NCI-H2107 (cell line): ENCODE measurements around the gene CDKN3.
"Not testable (repeated sequence)": the region's sequence is repeated elsewhere in the genome, so short reads cannot be mapped to it uniquely, and the experiment has no call there.

Source experiments
- DNase-seq: peaks from one replicate; lab custom pipeline; 2025; lab: John Stamatoyannopoulos, UW

Gene CDKN3

GRCh38 chr14:54424479-54424901 lies 27.7 kb downstream of the CDKN3 start:
- DNase-seq: no peak

DNA sequence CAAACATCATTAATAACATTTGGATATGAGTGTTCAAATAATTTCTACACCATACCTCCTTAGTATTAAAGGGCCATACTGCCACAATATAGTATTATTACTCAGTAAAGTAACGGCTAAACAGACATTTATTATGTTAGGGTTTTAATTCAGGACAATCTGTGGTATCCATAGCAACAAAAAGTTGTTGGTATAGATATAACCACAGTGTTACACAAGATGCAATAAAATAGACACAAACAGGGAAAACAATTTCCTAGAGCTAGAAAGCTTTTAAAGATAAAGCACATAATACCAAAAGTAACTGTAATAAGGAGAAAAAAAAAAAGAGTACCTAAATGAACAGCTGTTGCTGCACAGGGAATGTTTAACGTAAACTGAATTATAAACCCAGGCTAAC lies 28.3 kb downstream of the CDKN3 start:
- DNase-seq: no peak

DNA sequence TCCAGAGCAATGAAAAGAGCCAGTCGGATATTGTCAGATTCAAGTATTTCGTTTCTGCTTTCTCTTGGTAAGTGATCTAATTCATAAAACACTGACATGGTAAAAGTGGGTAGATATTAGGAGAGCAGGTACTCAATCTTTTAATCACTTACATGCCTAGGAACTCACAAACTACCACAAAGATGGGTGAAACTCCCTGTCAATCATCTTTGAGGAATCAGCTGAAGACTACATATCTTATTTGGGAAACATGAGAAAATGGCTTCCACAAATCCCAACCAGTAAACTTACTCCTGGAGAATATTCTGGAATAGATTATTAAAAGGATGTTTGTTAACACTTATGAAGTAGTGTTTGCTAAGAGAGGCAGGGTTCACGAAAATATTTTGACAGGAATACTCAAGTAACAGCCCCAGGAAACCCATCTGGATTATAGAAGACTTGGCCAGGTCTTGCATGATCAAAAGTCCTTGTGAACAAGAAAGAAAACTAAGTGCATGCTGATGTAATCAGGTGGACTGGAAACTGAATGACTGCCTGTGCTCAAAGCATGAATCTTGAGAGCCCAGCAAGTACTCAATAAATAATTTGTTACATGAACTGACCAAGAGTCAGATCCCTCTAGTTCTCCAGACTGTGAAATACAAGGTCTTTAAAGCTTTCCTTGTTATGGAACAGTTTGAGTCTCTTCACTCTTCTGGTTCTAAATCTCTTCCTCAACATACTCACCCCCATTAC lies 28.9 kb downstream of the CDKN3 start:
- no peak for DNase-seq

DNA sequence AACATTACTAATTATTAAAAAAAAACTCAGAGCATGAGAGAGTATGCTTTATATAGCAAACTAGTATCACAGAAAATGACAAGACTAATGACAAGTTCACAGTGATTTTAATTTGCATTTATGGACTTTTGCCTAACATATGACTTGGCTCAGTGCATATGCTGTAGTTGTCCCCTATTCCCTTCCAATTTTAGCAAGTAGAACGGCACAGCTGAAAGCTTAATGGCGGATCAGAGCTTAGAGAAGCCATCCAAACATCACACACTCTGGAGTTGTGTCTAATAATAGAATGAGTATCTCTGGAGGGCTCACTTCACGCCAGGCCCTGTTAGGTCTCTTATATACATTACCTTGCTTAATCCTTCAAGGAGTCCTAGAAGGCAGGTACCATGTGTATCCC lies 31.1 kb downstream of the CDKN3 start:
- DNase-seq: no peak

DNA sequence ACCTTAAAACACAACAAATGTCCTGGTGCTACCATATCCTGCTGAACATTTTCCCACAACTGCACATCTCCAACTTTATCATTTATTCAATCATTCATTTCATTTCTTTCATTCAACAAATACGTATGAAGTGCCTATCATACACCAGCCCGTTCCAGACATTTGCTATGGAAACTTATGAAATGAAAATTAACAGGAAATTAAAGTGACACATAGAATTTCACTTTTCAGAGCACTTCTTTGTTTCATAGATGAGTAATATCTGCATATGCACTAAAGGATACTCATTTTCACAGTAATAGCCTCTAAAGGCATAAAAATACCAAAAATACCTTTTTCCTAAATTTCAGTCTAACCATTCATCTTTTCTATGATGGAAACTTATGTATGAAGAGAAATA lies 31.7 kb downstream of the CDKN3 start:
- no peak for DNase-seq

- DNase-seq: no peak
Observed at GRCh38 chr14:54435500-54435981, 38.7 kb downstream of the CDKN3 start.

- not testable (repeated sequence) for DNase-seq
Observed at GRCh38 chr14:54437954-54438353, 41.1 kb downstream of the CDKN3 start.

- DNase-seq: no peak
Observed at GRCh38 chr14:54438703-54439102, 41.9 kb downstream of the CDKN3 start.

- no peak for DNase-seq
Observed at GRCh38 chr14:54440037-54440436, 43.2 kb downstream of the CDKN3 start.

DNA sequence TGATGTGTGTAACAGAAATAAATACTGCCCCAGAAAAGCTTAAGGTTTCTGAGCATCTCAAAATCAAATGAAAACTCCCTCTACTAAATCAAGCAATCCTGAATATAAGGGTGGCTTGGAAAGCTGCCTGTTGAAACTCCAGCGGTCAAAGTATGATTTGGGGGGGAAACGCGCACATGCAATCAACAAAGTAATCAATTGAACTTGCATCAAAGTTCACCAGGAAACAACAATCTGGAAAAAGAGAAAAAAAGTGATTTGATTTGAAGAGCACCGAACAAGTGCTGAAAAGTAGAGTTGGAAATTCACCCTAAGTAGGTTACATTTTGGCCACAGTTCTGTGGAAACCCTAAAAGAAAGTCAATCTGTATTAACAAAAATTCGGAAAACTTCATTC lies 43.7 kb downstream of the CDKN3 start:
- no peak for DNase-seq

DNA sequence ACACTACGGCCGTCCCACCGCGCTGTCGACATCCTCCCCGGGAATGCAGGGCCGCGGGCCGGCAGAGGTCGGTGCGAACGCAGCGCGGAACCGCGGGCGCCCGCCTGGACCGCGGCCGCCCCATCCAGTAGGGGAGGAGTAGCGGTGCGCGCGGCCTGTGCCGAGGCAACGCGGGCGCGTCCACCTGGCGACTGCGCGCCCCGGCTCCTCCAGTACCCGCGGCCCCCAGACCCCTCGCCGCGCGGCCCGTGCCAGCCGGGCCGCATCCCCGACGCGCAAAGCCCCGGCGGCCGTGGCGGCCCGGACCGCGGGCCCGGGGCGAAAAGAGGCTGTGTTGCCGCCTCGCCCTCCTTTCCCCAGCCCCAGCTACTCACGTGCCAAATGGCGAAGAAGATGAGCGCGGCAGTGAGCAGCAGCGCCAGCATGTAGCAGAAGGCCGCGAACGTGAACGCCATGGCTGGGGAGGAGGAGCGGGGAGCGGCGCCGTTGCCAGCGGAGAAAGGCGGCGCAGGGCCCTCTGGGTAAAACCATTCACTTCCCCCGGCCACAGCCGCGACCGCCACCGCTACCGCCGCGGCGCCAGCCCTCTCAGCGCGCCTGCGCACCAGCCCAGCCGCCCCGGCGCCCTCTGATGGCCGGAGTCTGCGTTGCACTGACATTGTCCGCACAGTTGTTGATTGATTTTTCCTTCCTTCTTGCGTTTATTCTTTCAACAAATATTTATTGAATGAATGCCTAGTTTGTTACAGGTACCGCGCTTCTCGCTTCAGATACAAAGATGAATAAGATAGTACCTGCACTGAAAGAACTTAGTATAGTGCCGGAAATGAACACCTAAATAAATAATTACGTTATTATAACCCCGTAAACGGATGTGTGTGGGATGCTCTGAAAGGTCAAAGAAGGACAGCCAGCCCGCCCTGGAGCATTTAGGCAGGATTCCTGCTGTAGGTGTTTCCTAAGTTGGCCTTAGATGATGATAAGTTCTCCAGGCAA lies 44.4 kb downstream of the CDKN3 start, which contains the start of gene CNIH1:
CNIH1 (minus strand) TSS at position 502 of the 996 bp plus-strand sequence; CDS start at position 455, 47 bp downstream.
- peak; percentile 94 for DNase-seq

- not testable (repeated sequence) for DNase-seq
Observed at GRCh38 chr14:54442961-54443360, 46.2 kb downstream of the CDKN3 start.

DNA sequence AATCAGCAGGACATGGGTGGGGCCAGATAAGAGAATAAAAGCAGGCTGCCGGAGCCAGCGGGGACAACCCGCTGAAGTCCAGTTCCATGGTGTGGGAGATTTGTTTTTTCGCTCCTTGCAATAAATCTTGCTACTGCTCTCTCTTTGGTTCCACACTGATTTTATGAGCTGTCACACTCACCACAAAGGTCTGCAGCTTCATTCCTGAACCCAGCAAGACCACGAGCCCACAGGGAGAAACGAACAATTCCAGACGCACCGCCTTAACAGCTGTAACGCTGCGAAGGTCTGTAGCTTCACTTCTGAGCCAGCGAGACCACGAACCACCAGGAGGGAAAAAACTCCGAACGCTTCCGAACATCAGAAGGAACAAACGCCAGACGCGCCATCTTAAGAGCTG lies 47.2 kb downstream of the CDKN3 start:
- DNase-seq: no peak

DNA sequence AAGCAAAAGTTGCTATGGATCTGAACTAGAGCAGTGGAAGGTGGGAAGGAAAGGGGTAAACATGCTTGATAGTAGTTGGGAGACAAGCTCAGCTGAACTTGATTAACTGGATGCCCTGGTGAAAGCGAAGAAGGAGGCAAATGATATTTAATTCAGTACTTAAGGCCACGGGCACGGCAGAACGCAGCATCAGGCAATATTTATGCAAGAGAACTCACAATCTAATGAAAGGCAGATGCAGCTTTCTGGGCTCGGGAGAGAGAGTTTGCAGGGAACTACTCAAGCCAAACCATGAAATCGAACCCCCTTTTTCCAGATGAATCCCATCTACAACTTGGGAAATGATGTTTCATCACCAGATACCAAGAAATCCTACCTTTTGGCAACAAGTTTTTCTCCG lies 47.9 kb downstream of the CDKN3 start:
- DNase-seq: no peak

- DNase-seq: peak; percentile 41
Observed at GRCh38 chr14:54446161-54446693, 49.4 kb downstream of the CDKN3 start.

DNA sequence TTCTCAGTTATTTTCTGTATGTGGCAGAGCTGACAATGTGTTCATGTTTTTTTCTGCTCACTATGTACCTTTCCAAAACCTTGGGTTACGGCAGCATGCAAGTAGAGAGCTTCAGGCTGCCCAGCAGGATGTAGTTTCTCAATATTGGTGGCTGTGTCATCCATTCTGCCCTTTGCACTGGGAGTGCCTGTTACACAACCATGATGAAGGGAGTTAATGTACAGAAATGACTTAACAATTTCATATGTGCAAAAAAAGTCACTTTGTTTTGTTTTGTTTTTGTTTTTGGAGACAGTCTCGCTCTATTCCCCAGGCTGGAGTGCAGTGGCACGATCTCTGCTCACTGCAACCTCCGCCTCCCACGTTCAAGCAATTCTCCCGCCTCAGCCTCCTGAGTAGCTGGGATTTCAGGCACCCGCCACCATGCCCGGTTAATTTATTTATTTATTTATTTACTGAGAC lies 50.5 kb downstream of the CDKN3 start:
- DNase-seq: no peak

GRCh38 chr14:54450535-54450934 lies 53.7 kb downstream of the CDKN3 start:
- no peak for DNase-seq

DNA sequence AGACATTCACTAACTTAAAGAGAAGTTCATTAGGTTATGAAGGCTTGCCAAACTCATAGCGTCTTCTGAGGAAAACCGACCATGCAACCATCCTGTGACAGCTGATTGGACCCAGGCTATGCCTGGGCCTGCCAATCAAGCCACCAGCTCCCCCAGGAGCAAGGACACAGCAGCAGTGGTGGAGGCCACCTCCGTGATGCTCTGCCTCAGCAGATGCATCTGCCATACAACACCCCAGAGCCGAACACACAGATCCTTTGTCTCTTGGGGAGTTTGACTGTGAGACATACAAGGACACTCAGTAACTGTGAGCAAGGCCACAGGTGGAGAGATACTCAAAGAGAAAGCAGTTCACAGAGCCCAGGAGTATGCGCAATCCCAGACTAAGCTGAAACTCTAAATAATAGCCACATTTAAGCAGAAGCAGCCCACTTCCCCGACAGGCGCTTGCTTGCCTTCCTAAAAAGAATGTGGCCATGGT lies 54.4 kb downstream of the CDKN3 start:
- no peak for DNase-seq

GRCh38 chr14:54451961-54452360 lies 55.2 kb downstream of the CDKN3 start:
- DNase-seq: no peak

- no peak for DNase-seq
Observed at GRCh38 chr14:54453252-54453651, 56.4 kb downstream of the CDKN3 start.

DNA sequence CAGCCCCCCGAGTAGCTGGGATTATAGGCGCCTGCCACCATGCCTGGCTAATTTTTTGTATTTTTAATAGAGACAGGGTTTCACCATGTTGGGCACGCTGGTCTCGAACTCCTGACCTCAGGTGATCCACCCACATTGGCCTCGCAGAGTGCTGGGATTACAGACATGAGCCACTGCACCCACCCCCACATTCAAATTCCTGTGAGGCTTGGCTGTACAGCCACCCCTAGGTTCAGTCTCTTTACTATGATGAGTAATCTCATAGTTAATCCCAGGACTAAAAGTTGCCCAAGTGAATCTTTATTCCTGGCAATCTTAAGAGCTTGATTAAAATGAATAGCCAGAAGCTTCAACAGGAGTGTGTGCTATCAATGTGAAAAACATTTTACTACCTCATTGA lies 57.2 kb downstream of the CDKN3 start:
- not testable (repeated sequence) for DNase-seq

GRCh38 chr14:54455363-54455762 lies 58.6 kb downstream of the CDKN3 start:
- DNase-seq: no peak
